ENCODE data around the gene CETN3.
"Not testable (repeated sequence)": the region's sequence is repeated elsewhere in the genome, so short reads cannot be mapped to it uniquely, and the experiment has no call there.

The CETN3 gene

GRCh38 chr5:90383903-90384302 lies 25.7 kb downstream of the CETN3 start:
- TF ChIP-seq CTCF (IDR thresholded peaks at IDR 0.05) = no peak
- no peaks in the 10 kb centered on the region for H3K4me1 Mint-ChIP-seq
- H3K4me3 Mint-ChIP-seq = no peak overlapping the region
- H3K36me3 Mint-ChIP-seq (ENCODE audit: low read depth) = no peaks in the 10 kb centered on the region
- H3K27ac Mint-ChIP-seq = no peak overlapping the region
- DNase-seq = no peak
- no peaks in the 10 kb centered on the region for H3K27me3 Mint-ChIP-seq (ENCODE audit: low read depth, poor library complexity)
- no peaks in the 10 kb centered on the region for H3K9me3 Mint-ChIP-seq

- H3K9me3 Mint-ChIP-seq = peaks cover 2% of the 10 kb centered on the region
- no peak for TF ChIP-seq CTCF (IDR thresholded peaks at IDR 0.05)
- no peak for DNase-seq
- no peaks in the 10 kb centered on the region for H3K36me3 Mint-ChIP-seq (ENCODE audit: low read depth)
- H3K4me3 Mint-ChIP-seq = no peak overlapping the region
- H3K27me3 Mint-ChIP-seq (ENCODE audit: low read depth, poor library complexity) = no peaks in the 10 kb centered on the region
- no peak overlapping the region for H3K27ac Mint-ChIP-seq
- no peaks in the 10 kb centered on the region for H3K4me1 Mint-ChIP-seq
These were observed 28.2 kb downstream of the CETN3 start for GRCh38 chr5:90381213-90381929.

DNA sequence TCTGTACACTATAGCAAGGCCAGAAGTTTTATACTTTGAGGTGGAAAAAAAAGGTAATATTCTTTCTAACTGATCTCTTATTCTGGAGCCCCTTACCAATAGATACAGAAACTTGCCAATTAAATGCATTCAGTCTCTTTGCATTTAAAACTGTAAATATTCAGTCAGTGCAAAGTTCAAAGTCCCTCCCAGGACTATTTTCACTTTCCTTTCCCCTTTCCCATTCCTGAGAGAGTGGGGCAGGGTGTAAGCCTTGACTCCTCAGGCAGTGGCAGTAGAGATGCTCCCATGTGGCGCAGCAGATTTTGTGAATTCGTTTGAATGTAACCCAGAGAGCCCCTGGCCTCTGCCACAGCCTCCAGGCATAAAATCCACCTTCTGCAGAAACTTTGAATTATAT lies 29.9 kb downstream of the CETN3 start:
- Mint-ChIP-seq H3K36me3 (ENCODE audit: low read depth) (no peaks in the 10 kb centered on the region), H3K4me3 (no peak overlapping the region), H3K4me1 (no peaks in the 10 kb centered on the region), H3K27me3 (ENCODE audit: low read depth, poor library complexity) (no peaks in the 10 kb centered on the region), H3K9me3 (peaks cover 6% of the 10 kb centered on the region), H3K27ac (no peak overlapping the region)
- TF ChIP-seq CTCF (IDR thresholded peaks at IDR 0.05) = no peak
- DNase-seq = no peak

- no peaks in the 10 kb centered on the region for H3K36me3 Mint-ChIP-seq (ENCODE audit: low read depth)
- H3K9me3 Mint-ChIP-seq = peaks cover 6% of the 10 kb centered on the region
- H3K27me3 Mint-ChIP-seq (ENCODE audit: low read depth, poor library complexity) = no peaks in the 10 kb centered on the region
- no peaks in the 10 kb centered on the region for H3K4me1 Mint-ChIP-seq
- H3K4me3 Mint-ChIP-seq = no peak overlapping the region
- DNase-seq = no peak
- TF ChIP-seq CTCF (IDR thresholded peaks at IDR 0.05) = no peak
- no peak overlapping the region for H3K27ac Mint-ChIP-seq
These were observed 30.8 kb downstream of the CETN3 start for GRCh38 chr5:90378752-90379151.

GRCh38 chr5:90371269-90371668 lies 38.3 kb downstream of the CETN3 start:
- H3K27ac Mint-ChIP-seq; H3K27me3 Mint-ChIP-seq (ENCODE audit: low read depth, poor library complexity); H3K4me3 Mint-ChIP-seq; H3K36me3 Mint-ChIP-seq (ENCODE audit: low read depth); DNase-seq; H3K4me1 Mint-ChIP-seq: not testable (repeated sequence)
- H3K9me3 Mint-ChIP-seq = peaks cover 34% of the 10 kb centered on the region

DNA sequence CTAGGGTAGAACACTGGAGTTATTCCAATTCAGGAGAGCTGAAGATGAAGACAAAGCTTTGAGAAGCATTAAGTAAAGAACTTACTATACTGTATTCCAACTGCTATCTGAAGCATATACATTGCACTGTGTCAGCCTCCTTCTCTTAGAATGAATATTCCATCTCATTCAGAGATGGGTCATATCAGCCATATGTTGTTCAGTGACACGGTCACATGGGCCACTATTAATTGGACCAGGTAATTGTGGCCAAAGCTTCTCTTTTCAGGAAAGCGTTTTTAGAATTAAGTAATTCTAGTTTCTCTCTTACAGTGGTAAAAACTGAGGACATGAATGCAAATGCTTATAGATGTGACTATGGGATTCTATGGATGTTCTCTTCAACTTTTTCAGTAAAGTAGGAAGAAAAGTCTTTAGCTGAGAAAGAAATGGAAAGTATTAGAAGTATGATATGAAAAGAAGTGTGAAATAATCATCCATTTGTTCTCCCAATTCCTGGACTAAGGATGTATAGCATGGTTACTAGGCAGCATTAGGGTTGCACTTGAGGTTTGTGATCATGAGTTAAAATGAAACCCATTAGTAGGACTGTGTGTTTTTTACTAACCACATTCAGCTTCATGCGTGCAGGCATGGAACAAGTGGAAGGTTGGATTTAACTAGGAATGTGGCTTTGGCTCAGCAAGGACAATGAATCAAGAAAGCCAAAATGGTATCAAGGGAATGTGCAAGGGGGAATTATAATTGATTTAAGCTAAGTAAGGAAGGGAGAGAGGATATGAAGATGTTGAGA lies 40.9 kb downstream of the CETN3 start:
- H3K9me3 Mint-ChIP-seq = peaks cover 30% of the 10 kb centered on the region
- H3K36me3 Mint-ChIP-seq (ENCODE audit: low read depth) = no peaks in the 10 kb centered on the region

More for the DNA sequence above, 40.9 kb downstream of the CETN3 start:
- no peak overlapping the region for H3K4me3 Mint-ChIP-seq
- DNase-seq = no peak
- no peak for TF ChIP-seq CTCF (IDR thresholded peaks at IDR 0.05)
- H3K27ac Mint-ChIP-seq = no peak overlapping the region
- H3K4me1 Mint-ChIP-seq = no peaks in the 10 kb centered on the region
- no peaks in the 10 kb centered on the region for H3K27me3 Mint-ChIP-seq (ENCODE audit: low read depth, poor library complexity)
